ENCODE measurements around the gene ZDHHC12. TPM values are rescaled to one million over a fixed set of nuclear protein-coding genes. Genes with fewer than 3 reads are reported as not detected.

The ZDHHC12 gene
- total and polyA plus RNA-seq, 2 of the 13 experiments (the other 11 are each of a cell fraction or from before 2014, with no cell fraction given), result 25.4 to 28.0 TPM

DNA sequence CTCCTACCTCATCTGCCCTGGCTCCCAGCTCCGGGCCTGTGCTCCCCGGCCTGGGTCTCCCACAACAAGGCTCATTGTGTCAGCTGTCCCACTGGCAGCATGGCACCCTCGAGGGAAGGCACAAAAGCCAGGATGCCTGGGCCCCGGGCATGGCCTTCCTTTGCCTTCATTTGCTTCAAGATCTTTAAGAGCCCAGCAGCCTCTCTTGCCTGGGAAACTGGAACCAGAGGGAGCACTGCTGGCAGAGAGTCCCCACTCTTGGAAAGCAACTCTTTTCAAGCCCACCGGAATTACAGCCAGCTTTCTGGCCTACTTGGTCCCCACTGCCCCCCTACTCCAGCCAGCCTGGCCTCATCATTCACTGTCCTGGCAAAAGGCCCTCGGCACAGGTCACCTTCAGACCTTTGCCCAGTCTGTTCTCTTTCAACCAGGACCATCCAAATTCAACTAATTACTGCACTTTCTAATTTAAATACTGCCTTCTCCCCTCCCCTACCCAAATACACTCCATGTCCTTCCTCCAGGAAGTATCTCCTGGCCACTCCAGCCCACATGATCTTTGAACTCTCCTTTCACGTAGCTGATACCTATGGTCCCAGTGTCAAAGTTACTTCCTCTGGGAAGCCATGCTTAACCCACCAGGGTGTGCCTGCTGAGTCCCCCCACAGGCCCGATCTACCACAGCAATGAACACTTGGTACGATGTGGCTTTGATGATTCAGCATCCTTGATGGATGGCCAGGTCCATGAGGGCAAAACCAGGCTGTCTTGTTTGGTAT, 38.9 kb upstream of the ZDHHC12 start (continued):
- TF ChIP-seq ZNF292 (CRISPR knock-in tag; IDR thresholded peaks at IDR 0.05; ENCODE audit: borderline replicate concordance, low read depth), result 0 out of 2 replicates have a peak, but pooled peaks have one; percentile 29
- no peak for TF ChIP-seq EED (CRISPR knock-in tag; IDR thresholded peaks at IDR 0.05)
- no peak for TF ChIP-seq KDM2A (CRISPR knock-in tag; IDR thresholded peaks at IDR 0.05; ENCODE audit: borderline replicate concordance, low read depth)
- TF ChIP-seq NKX3-1 (CRISPR knock-in tag; IDR thresholded peaks at IDR 0.05), result no peak
- no peak for TF ChIP-seq CENPX (CRISPR knock-in tag; IDR thresholded peaks at IDR 0.05)
- TF ChIP-seq ETV5 (CRISPR knock-in tag; IDR thresholded peaks at IDR 0.05; ENCODE audit: borderline replicate concordance), result peak; percentile 77
- TF ChIP-seq MAFF (IDR thresholded peaks at IDR 0.05; ENCODE audit: low read depth, low read length), result peak; percentile 62
- TF ChIP-seq, protein P1, sequence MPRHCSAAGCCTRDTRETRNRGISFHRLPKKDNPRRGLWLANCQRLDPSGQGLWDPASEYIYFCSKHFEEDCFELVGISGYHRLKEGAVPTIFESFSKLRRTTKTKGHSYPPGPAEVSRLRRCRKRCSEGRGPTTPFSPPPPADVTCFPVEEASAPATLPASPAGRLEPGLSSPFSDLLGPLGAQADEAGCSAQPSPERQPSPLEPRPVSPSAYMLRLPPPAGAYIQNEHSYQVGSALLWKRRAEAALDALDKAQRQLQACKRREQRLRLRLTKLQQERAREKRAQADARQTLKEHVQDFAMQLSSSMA (CRISPR knock-in tag; IDR thresholded peaks at IDR 0.05), result no peak
- TF ChIP-seq SRSF1 (optimal IDR thresholded peaks at IDR 0.05; ENCODE audit: low read depth, low read length), result no peak
- no peak for TF ChIP-seq CBX1 (IDR thresholded peaks at IDR 0.05; ENCODE audit: low read depth)
- TF ChIP-seq, protein P2, sequence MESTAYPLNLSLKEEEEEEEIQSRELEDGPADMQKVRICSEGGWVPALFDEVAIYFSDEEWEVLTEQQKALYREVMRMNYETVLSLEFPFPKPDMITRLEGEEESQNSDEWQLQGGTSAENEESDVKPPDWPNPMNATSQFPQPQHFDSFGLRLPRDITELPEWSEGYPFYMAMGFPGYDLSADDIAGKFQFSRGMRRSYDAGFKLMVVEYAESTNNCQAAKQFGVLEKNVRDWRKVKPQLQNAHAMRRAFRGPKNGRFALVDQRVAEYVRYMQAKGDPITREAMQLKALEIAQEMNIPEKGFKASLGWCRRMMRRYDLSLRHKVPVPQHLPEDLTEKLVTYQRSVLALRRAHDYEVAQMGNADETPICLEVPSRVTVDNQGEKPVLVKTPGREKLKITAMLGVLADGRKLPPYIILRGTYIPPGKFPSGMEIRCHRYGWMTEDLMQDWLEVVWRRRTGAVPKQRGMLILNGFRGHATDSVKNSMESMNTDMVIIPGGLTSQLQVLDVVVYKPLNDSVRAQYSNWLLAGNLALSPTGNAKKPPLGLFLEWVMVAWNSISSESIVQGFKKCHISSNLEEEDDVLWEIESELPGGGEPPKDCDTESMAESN (CRISPR knock-in tag; conservative IDR thresholded peaks at IDR 0.05), result peak; percentile 75
- no peak for TF ChIP-seq GFI1 (CRISPR knock-in tag; IDR thresholded peaks at IDR 0.05; ENCODE audit: borderline replicate concordance)
- TF ChIP-seq SALL1 (CRISPR knock-in tag; IDR thresholded peaks at IDR 0.05), result peak; percentile 40; the same call in 1 of the 2 replicates
- no peak for TF ChIP-seq GABPA (IDR thresholded peaks at IDR 0.05; ENCODE audit: low read depth, low read length)
- TF ChIP-seq GABPA (CRISPR knock-in tag; IDR thresholded peaks at IDR 0.05; ENCODE audit: low read depth), result peak; percentile 67
- TF ChIP-seq ZFP62 (CRISPR knock-in tag; IDR thresholded peaks at IDR 0.05), result no peak
- TF ChIP-seq ARNT (IDR thresholded peaks at IDR 0.05), result no peak
- no peak for TF ChIP-seq ZNF367 (CRISPR knock-in tag; IDR thresholded peaks at IDR 0.05; ENCODE audit: borderline replicate concordance)
- TF ChIP-seq, protein P3, sequence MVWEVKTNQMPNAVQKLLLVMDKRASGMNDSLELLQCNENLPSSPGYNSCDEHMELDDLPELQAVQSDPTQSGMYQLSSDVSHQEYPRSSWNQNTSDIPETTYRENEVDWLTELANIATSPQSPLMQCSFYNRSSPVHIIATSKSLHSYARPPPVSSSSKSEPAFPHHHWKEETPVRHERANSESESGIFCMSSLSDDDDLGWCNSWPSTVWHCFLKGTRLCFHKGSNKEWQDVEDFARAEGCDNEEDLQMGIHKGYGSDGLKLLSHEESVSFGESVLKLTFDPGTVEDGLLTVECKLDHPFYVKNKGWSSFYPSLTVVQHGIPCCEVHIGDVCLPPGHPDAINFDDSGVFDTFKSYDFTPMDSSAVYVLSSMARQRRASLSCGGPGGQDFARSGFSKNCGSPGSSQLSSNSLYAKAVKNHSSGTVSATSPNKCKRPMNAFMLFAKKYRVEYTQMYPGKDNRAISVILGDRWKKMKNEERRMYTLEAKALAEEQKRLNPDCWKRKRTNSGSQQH (CRISPR knock-in tag; IDR thresholded peaks at IDR 0.05; ENCODE audit: low read depth), result no peak
- TF ChIP-seq NCOA2 (CRISPR knock-in tag; IDR thresholded peaks at IDR 0.05), result 0 out of 2 replicates have a peak, but pooled peaks have one; percentile 21
- TF ChIP-seq, protein P4, sequence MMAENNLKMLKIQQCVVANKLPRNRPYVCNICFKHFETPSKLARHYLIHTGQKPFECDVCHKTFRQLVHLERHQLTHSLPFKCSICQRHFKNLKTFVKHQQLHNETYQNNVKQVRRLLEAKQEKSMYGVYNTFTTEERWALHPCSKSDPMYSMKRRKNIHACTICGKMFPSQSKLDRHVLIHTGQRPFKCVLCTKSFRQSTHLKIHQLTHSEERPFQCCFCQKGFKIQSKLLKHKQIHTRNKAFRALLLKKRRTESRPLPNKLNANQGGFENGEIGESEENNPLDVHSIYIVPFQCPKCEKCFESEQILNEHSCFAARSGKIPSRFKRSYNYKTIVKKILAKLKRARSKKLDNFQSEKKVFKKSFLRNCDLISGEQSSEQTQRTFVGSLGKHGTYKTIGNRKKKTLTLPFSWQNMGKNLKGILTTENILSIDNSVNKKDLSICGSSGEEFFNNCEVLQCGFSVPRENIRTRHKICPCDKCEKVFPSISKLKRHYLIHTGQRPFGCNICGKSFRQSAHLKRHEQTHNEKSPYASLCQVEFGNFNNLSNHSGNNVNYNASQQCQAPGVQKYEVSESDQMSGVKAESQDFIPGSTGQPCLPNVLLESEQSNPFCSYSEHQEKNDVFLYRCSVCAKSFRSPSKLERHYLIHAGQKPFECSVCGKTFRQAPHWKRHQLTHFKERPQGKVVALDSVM (CRISPR knock-in tag; IDR thresholded peaks at IDR 0.05), result no peak
- no peak for TF ChIP-seq SMC3 (IDR thresholded peaks at IDR 0.05; ENCODE audit: low read length)
- TF ChIP-seq, protein P5, sequence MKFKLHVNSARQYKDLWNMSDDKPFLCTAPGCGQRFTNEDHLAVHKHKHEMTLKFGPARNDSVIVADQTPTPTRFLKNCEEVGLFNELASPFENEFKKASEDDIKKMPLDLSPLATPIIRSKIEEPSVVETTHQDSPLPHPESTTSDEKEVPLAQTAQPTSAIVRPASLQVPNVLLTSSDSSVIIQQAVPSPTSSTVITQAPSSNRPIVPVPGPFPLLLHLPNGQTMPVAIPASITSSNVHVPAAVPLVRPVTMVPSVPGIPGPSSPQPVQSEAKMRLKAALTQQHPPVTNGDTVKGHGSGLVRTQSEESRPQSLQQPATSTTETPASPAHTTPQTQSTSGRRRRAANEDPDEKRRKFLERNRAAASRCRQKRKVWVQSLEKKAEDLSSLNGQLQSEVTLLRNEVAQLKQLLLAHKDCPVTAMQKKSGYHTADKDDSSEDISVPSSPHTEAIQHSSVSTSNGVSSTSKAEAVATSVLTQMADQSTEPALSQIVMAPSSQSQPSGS (CRISPR knock-in tag; IDR thresholded peaks at IDR 0.05), result no peak

Data from HepG2 (cell line).